SK-N-SH (cell line): ENCODE measurements around the gene MED26. TPM values are rescaled to one million over a fixed set of nuclear protein-coding genes. Genes with fewer than 3 reads are reported as not detected.

ENCODE experiments used
- CTCF ChIA-PET: fragments of 300-600, 350-600 bp; formaldehyde crosslinking; extraction: SDS; loops from one replicate; lab custom pipeline; 2021; lab: Yijun Ruan, JAX
- POLR2A ChIA-PET: fragments of 350-600 bp; sonication (Branson Sonifier 250); formaldehyde crosslinking; extraction: SDS; loops from one replicate; lab custom pipeline; 2020; ENCODE audit warnings: antibody characterized with exemption, inconsistent platforms; lab: Yijun Ruan, JAX
- DNase-seq: peaks from one replicate; pipeline ENCODE4 v3.0.0; 2012
- H2AFZ ChIP-seq: fragments of 200-600 bp; sonication (generic); 2 replicates; pipeline ENCODE4 v1.8.1; 2016; ENCODE audit warnings: antibody characterized with exemption, mild to moderate bottlenecking, low read depth
- H3F3A ChIP-seq: fragments of 200-600 bp; sonication (generic); replicated peaks from 2 replicates; pipeline ENCODE3; 2016; ENCODE audit warnings: antibody characterized with exemption, mild to moderate bottlenecking; ENCODE audit not compliant: insufficient read depth
- H3K27ac ChIP-seq, 2 experiments: fragments of 200-500 bp in 1 of 2; fragments of 200-600 bp in 1 of 2; sonication (Bioruptor generic) in 1 of 2; sonication (generic), shearing (Covaris generic) in 1 of 2; 2 replicates each; pipeline versions ENCODE4 v1.5.1 to v1.6.1; 2014 to 2016; ENCODE audit warnings: low read depth in 2 of 2, inconsistent platforms in 1 of 2, low read length in 1 of 2, mild to moderate bottlenecking in 1 of 2, mixed read lengths in 1 of 2
- H3K27me3 ChIP-seq: fragments of 200-600 bp; sonication (generic), shearing (Covaris generic); 2 replicates; pipeline ENCODE4 v1.6.1; 2016; ENCODE audit warnings: mixed run types; ENCODE audit not compliant: insufficient read depth
- H3K36me3 ChIP-seq, 2 experiments: fragments of 200-500 bp in 1 of 2; fragments of 200-600 bp in 1 of 2; sonication (Bioruptor generic) in 1 of 2; sonication (generic) in 1 of 2; replicated peaks in 1 of 2; 2 replicates each; pipeline versions ENCODE3 to v1.5.1; 2014 to 2016; ENCODE audit warnings: low read length in 1 of 2, mild to moderate bottlenecking in 1 of 2; ENCODE audit not compliant: insufficient read depth in 2 of 2, control insufficient read depth in 1 of 2
- H3K4me1 ChIP-seq, 2 experiments: fragments of 200-500 bp in 1 of 2; fragments of 200-600 bp in 1 of 2; sonication (Bioruptor generic) in 1 of 2; sonication (generic), shearing (Covaris generic) in 1 of 2; 2 replicates each; pipeline versions ENCODE4 v1.5.1 to v1.6.1; 2014 to 2016; ENCODE audit warnings: low read depth in 1 of 2, low read length in 1 of 2, mixed run types in 1 of 2; ENCODE audit not compliant: insufficient read depth in 2 of 2, control insufficient read depth in 1 of 2
- H3K4me2 ChIP-seq: fragments of 200-600 bp; sonication (generic), shearing (Covaris generic); 2 replicates; pipeline ENCODE4 v1.6.1; 2017; ENCODE audit warnings: mixed run types
- H3K4me3 ChIP-seq, 2 experiments: fragments of 200-500 bp in 1 of 2; fragments of 200-600 bp in 1 of 2; sonication (Bioruptor generic) in 1 of 2; sonication (generic), shearing (Covaris generic) in 1 of 2; 2 replicates each; pipeline versions ENCODE4 v1.5.1 to v1.8.1; 2014 to 2016; ENCODE audit warnings: low read depth in 2 of 2, inconsistent platforms in 1 of 2, low read length in 1 of 2, mild to moderate bottlenecking in 1 of 2, mixed read lengths in 1 of 2, moderate library complexity in 1 of 2
- H3K79me2 ChIP-seq: fragments of 200-600 bp; sonication (generic); 2 replicates; pipeline ENCODE4 v1.8.1; 2017; ENCODE audit warnings: mild to moderate bottlenecking; ENCODE audit not compliant: insufficient read depth
- H3K9ac ChIP-seq: fragments of 200-600 bp; sonication (generic); 2 replicates; pipeline ENCODE4 v1.6.1; 2017; ENCODE audit warnings: mixed run types
- H3K9me2 ChIP-seq: fragments of 200-600 bp; sonication (generic); 2 replicates; pipeline ENCODE4 v1.6.1; 2017; ENCODE audit warnings: mixed run types
- H3K9me3 ChIP-seq: fragments of 200-600 bp; sonication (generic); 2 replicates; pipeline ENCODE4 v1.6.1; 2017; ENCODE audit warnings: mixed run types, mild to moderate bottlenecking, moderate library complexity
- H4K20me1 ChIP-seq: fragments of 200-600 bp; sonication (generic); 2 replicates; pipeline ENCODE4 v1.6.1; 2017; ENCODE audit warnings: mild to moderate bottlenecking, mixed run types; ENCODE audit not compliant: insufficient read depth
- CHD2 ChIP-seq: fragments of 150-350 bp; IDR thresholded peaks from 2 replicates; pipeline ENCODE4 v1.6.1; 2018; ENCODE audit warnings: low read length; ENCODE audit not compliant: partially characterized antibody
- ELF1 ChIP-seq: IDR thresholded peaks from 2 replicates; pipeline ENCODE4 v1.4.0; 2012
- EP300 ChIP-seq, 2 experiments: IDR thresholded peaks; 2 replicates each; pipeline versions ENCODE4 v1.4.0 to v1.6.1; 2012; ENCODE audit warnings: borderline replicate concordance in 1 of 2, low read depth in 1 of 2, low read length in 1 of 2
- EZH2phosphoT487 ChIP-seq: fragments of 200-600 bp; sonication (generic); IDR thresholded peaks from 2 replicates; pipeline ENCODE4 v1.6.1; 2017; ENCODE audit warnings: low read depth, mixed run types, mild to moderate bottlenecking, antibody characterized with exemption, moderate library complexity, borderline replicate concordance
- FOXM1 ChIP-seq: IDR thresholded peaks from 2 replicates; pipeline ENCODE4 v1.4.0; 2012; ENCODE audit warnings: low read depth, mild to moderate bottlenecking
- GABPA ChIP-seq: IDR thresholded peaks from 2 replicates; pipeline ENCODE4 v1.4.0; 2012; ENCODE audit warnings: low read depth, mild to moderate bottlenecking
- GATA2 ChIP-seq: sonication (generic); formaldehyde crosslinking; IDR thresholded peaks from 2 replicates; pipeline ENCODE4 v1.5.0; 2020; ENCODE audit warnings: mild to moderate bottlenecking, missing genetic modification reagents
- JUND ChIP-seq: IDR thresholded peaks from 2 replicates; pipeline ENCODE4 v1.4.0; 2012
- MXI1 ChIP-seq: IDR thresholded peaks from 2 replicates; pipeline ENCODE4 v1.6.1; 2012; ENCODE audit warnings: mild to moderate bottlenecking, low read depth, low read length, improper control_type of control experiment
- NFIC ChIP-seq: IDR thresholded peaks from 2 replicates; pipeline ENCODE4 v1.4.0; 2012; ENCODE audit warnings: borderline replicate concordance
- NRF1 ChIP-seq: IDR thresholded peaks from 2 replicates; pipeline ENCODE4 v1.6.1; 2012; ENCODE audit warnings: low read depth, mild to moderate bottlenecking, low read length
- POLR2AphosphoS5 ChIP-seq: IDR thresholded peaks from 2 replicates; pipeline ENCODE4 v1.6.1; 2012; ENCODE audit warnings: low read depth, low read length
- RAD21 ChIP-seq: IDR thresholded peaks from 2 replicates; pipeline ENCODE4 v1.6.1; 2012; ENCODE audit warnings: mild to moderate bottlenecking, low read length
- RCOR1 ChIP-seq: fragments of 150-350 bp; IDR thresholded peaks from 2 replicates; pipeline ENCODE4 v1.6.1; 2017; ENCODE audit warnings: antibody characterized with exemption, low read length
- SIN3A ChIP-seq: IDR thresholded peaks from 2 replicates; pipeline ENCODE4 v1.6.1; 2012; ENCODE audit warnings: low read depth, mild to moderate bottlenecking, low read length, moderate library complexity, borderline replicate concordance
- TAF1 ChIP-seq: IDR thresholded peaks from 2 replicates; pipeline ENCODE4 v1.6.1; 2012; ENCODE audit warnings: low read depth, mild to moderate bottlenecking, low read length, moderate library complexity, borderline replicate concordance
- TEAD4 ChIP-seq: IDR thresholded peaks from 2 replicates; pipeline ENCODE4 v1.4.0; 2012; ENCODE audit warnings: mild to moderate bottlenecking, borderline replicate concordance; ENCODE audit not compliant: insufficient read depth
- USF1 ChIP-seq: IDR thresholded peaks from 2 replicates; pipeline ENCODE4 v1.4.0; 2012; ENCODE audit warnings: low read depth, borderline replicate concordance
- ZBTB33 ChIP-seq: IDR thresholded peaks from 2 replicates; pipeline ENCODE4 v1.4.0; 2012; ENCODE audit warnings: low read depth, borderline replicate concordance
- WGBS: methylation state at CpG from one replicate; pipeline ENCODE4 v1.1.6; 2017; ENCODE audit warnings: low lambda C conversion rate; 5-methylcytosine and 5-hydroxymethylcytosine counted together
- polyA plus RNA-seq, 3 experiments: library from polyadenylated mRNA; depleted of rRNA; stranded (reverse); fragments of >200 nt; gene quantifications; 2 replicates each; pipeline ENCODE4 v1.2.3, GENCODE V29; 2012
- TF ChIP-seq, protein P1 (sequence below): fragments of 150-350 bp; IDR thresholded peaks from 2 replicates; pipeline ENCODE4 v1.6.1; 2016; ENCODE audit warnings: mild to moderate bottlenecking, low read depth, low read length
- TF ChIP-seq, protein P2 (sequence below): fragments of 200-600 bp; sonication (generic); IDR thresholded peaks from 2 replicates; pipeline ENCODE4 v1.6.1; 2017; ENCODE audit warnings: antibody characterized with exemption, mild to moderate bottlenecking, moderate library complexity
- TF ChIP-seq, protein P3 (sequence below): IDR thresholded peaks from 2 replicates; pipeline ENCODE4 v1.4.0; 2012; ENCODE audit warnings: low read depth

Gene MED26, protein sequence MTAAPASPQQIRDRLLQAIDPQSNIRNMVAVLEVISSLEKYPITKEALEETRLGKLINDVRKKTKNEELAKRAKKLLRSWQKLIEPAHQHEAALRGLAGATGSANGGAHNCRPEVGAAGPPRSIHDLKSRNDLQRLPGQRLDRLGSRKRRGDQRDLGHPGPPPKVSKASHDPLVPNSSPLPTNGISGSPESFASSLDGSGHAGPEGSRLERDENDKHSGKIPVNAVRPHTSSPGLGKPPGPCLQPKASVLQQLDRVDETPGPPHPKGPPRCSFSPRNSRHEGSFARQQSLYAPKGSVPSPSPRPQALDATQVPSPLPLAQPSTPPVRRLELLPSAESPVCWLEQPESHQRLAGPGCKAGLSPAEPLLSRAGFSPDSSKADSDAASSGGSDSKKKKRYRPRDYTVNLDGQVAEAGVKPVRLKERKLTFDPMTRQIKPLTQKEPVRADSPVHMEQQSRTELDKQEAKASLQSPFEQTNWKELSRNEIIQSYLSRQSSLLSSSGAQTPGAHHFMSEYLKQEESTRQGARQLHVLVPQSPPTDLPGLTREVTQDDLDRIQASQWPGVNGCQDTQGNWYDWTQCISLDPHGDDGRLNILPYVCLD
- 3.5 and 3.8 TPM in 2 replicates for polyA plus RNA-seq (2012; rRNA removed)
- 2.1 and 3.1 TPM in 2 replicates for polyA plus RNA-seq (2012; cell fraction: cytosol; rRNA removed)
- polyA plus RNA-seq (2012; cell fraction: nucleus; rRNA removed) = 8.0 and 8.6 TPM in 2 replicates

- Histone ChIP-seq H3F3A (peaks cover 19% of the 10 kb centered on the region), H3K4me2 (peak within 1 kb of the TSS; percentile 92), H3K79me2 (peaks cover 53% of the 10 kb centered on the region), H3K9me3 (no peaks in the 10 kb centered on the region), H3K9me2 (no peaks in the 10 kb centered on the region), H4K20me1 (peaks cover 41% of the 10 kb centered on the region), H3K27ac (peak within 1 kb of the TSS; percentile 88 to 98), H3K36me3 (peaks cover 29 to 33% of the 10 kb centered on the region in 2 experiments), H3K9ac (peak within 1 kb of the TSS; percentile 93), H3K27me3 (no peaks in the 10 kb centered on the region), H2AFZ (peak within 1 kb of the TSS; percentile 79; the same call in 1 of the 2 replicates), H3K4me1 (peaks cover 6 to 25% of the 10 kb centered on the region in 2 experiments; a peak in 2 of 4 replicates), H3K4me3 (peak within 1 kb of the TSS; percentile 91 to 96)
- peak; percentile 100 for DNase-seq
- ChIA-PET CTCF (interaction anchor here (0.6 to 1.2 kb wide), 3 partner anchors 13 to 44 kb away, joined by 3 read pairs; no protein-coding TSS in a partner anchor), POLR2A (interaction anchor here (1.0 to 1.3 kb wide), 5 partner anchors 10 to 56 kb away, joined by 3 to 5 read pairs (median 4); partner anchors contain the start of genes SLC35E1 and SMIM7)
- WGBS = 1% methylated on average over 16 of the region's 98 CpGs
- TF ChIP-seq NRF1 = peak; percentile 90
- TF ChIP-seq GATA2 = no peak
- TF ChIP-seq POLR2AphosphoS5 = peak; percentile 87
- TF ChIP-seq CHD2 = no peak
- TF ChIP-seq GABPA = peak; percentile 33; the same call in 1 of the 2 replicates
- TF ChIP-seq RAD21 = no peak
- peak in 1 of 2 experiments; percentile 22; a peak in 1 of 4 replicates for TF ChIP-seq EP300 (IDR thresholded peaks at IDR 0.05; ENCODE audit: borderline replicate concordance in 1 of 2, low read depth in 1 of 2, low read length in 1 of 2)
- TF ChIP-seq, protein P1, sequence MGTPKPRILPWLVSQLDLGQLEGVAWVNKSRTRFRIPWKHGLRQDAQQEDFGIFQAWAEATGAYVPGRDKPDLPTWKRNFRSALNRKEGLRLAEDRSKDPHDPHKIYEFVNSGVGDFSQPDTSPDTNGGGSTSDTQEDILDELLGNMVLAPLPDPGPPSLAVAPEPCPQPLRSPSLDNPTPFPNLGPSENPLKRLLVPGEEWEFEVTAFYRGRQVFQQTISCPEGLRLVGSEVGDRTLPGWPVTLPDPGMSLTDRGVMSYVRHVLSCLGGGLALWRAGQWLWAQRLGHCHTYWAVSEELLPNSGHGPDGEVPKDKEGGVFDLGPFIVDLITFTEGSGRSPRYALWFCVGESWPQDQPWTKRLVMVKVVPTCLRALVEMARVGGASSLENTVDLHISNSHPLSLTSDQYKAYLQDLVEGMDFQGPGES = no peak
- TF ChIP-seq SIN3A = peak; percentile 27; the same call in 1 of the 2 replicates
- TF ChIP-seq EZH2phosphoT487 = no peak
- TF ChIP-seq, protein P2, sequence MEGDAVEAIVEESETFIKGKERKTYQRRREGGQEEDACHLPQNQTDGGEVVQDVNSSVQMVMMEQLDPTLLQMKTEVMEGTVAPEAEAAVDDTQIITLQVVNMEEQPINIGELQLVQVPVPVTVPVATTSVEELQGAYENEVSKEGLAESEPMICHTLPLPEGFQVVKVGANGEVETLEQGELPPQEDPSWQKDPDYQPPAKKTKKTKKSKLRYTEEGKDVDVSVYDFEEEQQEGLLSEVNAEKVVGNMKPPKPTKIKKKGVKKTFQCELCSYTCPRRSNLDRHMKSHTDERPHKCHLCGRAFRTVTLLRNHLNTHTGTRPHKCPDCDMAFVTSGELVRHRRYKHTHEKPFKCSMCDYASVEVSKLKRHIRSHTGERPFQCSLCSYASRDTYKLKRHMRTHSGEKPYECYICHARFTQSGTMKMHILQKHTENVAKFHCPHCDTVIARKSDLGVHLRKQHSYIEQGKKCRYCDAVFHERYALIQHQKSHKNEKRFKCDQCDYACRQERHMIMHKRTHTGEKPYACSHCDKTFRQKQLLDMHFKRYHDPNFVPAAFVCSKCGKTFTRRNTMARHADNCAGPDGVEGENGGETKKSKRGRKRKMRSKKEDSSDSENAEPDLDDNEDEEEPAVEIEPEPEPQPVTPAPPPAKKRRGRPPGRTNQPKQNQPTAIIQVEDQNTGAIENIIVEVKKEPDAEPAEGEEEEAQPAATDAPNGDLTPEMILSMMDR = no peak
- no peak for TF ChIP-seq ZBTB33
- no peak for TF ChIP-seq TEAD4
- TF ChIP-seq, protein P3, sequence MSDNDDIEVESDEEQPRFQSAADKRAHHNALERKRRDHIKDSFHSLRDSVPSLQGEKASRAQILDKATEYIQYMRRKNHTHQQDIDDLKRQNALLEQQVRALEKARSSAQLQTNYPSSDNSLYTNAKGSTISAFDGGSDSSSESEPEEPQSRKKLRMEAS = peak; percentile 72
- no peak for TF ChIP-seq JUND
- TF ChIP-seq TAF1 = peak; percentile 97
- peak; percentile 51; the same call in 1 of the 2 replicates for TF ChIP-seq USF1
- TF ChIP-seq RCOR1 = no peak
- TF ChIP-seq NFIC = no peak
- peak; percentile 68 for TF ChIP-seq MXI1
- peak; percentile 72 for TF ChIP-seq ELF1
- TF ChIP-seq FOXM1 = no peak
These were observed at the start of gene MED26 for GRCh38 chr19:16628183-16628983. TSS of gene MED26 (minus strand) at chr19:16628204. CDS start at chr19:16627943, 261 bp downstream.
